NCI-H1105 (cell line): ENCODE measurements around the gene CCL1.
A peak's percentile ranks its signal among the peaks of the same experiment; 100 is the strongest.

Experiments used
- DNase-seq: peaks from one replicate; lab custom pipeline; 2025; lab: John Stamatoyannopoulos, UW

Gene CCL1

GRCh38 chr17:34363183-34363661 lies at the start of gene CCL1:
CCL1 (minus strand) TSS chr17:34363233; CDS start chr17:34363161, 72 bp downstream.
- no peak for DNase-seq

- no peak for DNase-seq
Observed at GRCh38 chr17:34412534-34412933, 49.5 kb upstream of the CCL1 start.

GRCh38 chr17:34411646-34412421 lies 48.8 kb upstream of the CCL1 start:
- DNase-seq, result no peak

- DNase-seq, result no peak
Observed at GRCh38 chr17:34409352-34409751, 46.3 kb upstream of the CCL1 start.

GRCh38 chr17:34408439-34408838 lies 45.4 kb upstream of the CCL1 start:
- DNase-seq, result no peak

- no peak for DNase-seq
Observed at GRCh38 chr17:34406226-34406625, 43.2 kb upstream of the CCL1 start.

- DNase-seq, result no peak
Observed at GRCh38 chr17:34403006-34403405, 40.0 kb upstream of the CCL1 start.

- DNase-seq, result peak; percentile 92
Observed at GRCh38 chr17:34401165-34401564, 38.1 kb upstream of the CCL1 start.

GRCh38 chr17:34400301-34400931 lies 37.4 kb upstream of the CCL1 start:
- no peak for DNase-seq

- DNase-seq, result no peak
Observed at GRCh38 chr17:34399725-34400124, 36.7 kb upstream of the CCL1 start.

- no peak for DNase-seq
Observed at GRCh38 chr17:34398990-34399389, 36.0 kb upstream of the CCL1 start.

GRCh38 chr17:34397265-34397664 lies 34.2 kb upstream of the CCL1 start:
- DNase-seq, result no peak

- peak; percentile 89 for DNase-seq
Observed at GRCh38 chr17:34393401-34393800, 30.4 kb upstream of the CCL1 start.

- no peak for DNase-seq
Observed at GRCh38 chr17:34391241-34391640, 28.2 kb upstream of the CCL1 start.

GRCh38 chr17:34390649-34391048 lies 27.6 kb upstream of the CCL1 start:
- DNase-seq, result no peak

- DNase-seq, result no peak
Observed at GRCh38 chr17:34389126-34389750, 26.2 kb upstream of the CCL1 start.

GRCh38 chr17:34387566-34387965 lies 24.5 kb upstream of the CCL1 start:
- no peak for DNase-seq

- no peak for DNase-seq
Observed at GRCh38 chr17:34386697-34387550, 23.9 kb upstream of the CCL1 start.

GRCh38 chr17:34386343-34386696 lies 23.3 kb upstream of the CCL1 start:
- no peak for DNase-seq

GRCh38 chr17:34384822-34385605 lies 22.0 kb upstream of the CCL1 start:
- DNase-seq, result no peak

- DNase-seq, result no peak
Observed at GRCh38 chr17:34384271-34384670, 21.2 kb upstream of the CCL1 start.
